GM12878 (cell line): Measurements from ENCODE around the gene ABTB1. TPM values are rescaled to one million over a fixed set of nuclear protein-coding genes. Genes with fewer than 3 reads are reported as not detected.

Experiments used
- ATAC-seq: fragments of 200-7000 bp; cut with Tn5 transposase; 3 replicates; pipeline ENCODE4 v1.9.1; 2020; ENCODE audit warnings: mild to moderate bottlenecking, moderate library complexity
- BruUV-seq: library from RNA; stranded (reverse); fragments of 400-500 nt; replicated peaks from 2 replicates; lab custom pipeline; 2021; lab: Mats Ljungman, UMichigan
- CTCF ChIA-PET: fragments of 300-600 bp; sonication (Branson Sonifier 250); formaldehyde crosslinking; extraction: SDS; loops from one replicate; lab custom pipeline; 2021; ENCODE audit warnings: inconsistent platforms; lab: Yijun Ruan, JAX
- POLR2A ChIA-PET: fragments of 350-600 bp; formaldehyde crosslinking; extraction: SDS; loops from one replicate; lab custom pipeline; 2021; ENCODE audit warnings: inconsistent platforms; lab: Charles Lee
- RAD21 ChIA-PET: fragments of 300-600 bp; sonication (Branson Sonifier 250); formaldehyde crosslinking; loops from one replicate; lab custom pipeline; 2023; ENCODE audit warnings: antibody characterized with exemption; ENCODE audit not compliant: unreplicated experiment; lab: Charles Lee
- SMC1A ChIA-PET: fragments of 300-600 bp; sonication (Branson Sonifier 250); formaldehyde crosslinking; loops from one replicate; lab custom pipeline; 2023; ENCODE audit not compliant: unreplicated experiment, uncharacterized antibody; lab: Charles Lee
- DNase-seq: peaks from one replicate; pipeline ENCODE4 v3.0.0-alpha.2; 2011; ENCODE audit warnings: low read depth, low spot score
- FAIRE-seq: peaks from 3 replicates; lab custom pipeline; 2011; peaks lifted over from hg19 to GRCh38; lab: Jason Lieb, UNC
- H2AFZ ChIP-seq: 2 replicates; pipeline ENCODE4 v1.6.0; 2011; ENCODE audit warnings: low read depth, low read length, control low read depth; ENCODE audit not compliant: control insufficient read depth
- H3K27ac ChIP-seq: 2 replicates; pipeline ENCODE4 v1.5.1; 2011; ENCODE audit warnings: control low read depth; ENCODE audit not compliant: control insufficient read depth, insufficient read depth
- H3K27me3 ChIP-seq, 2 experiments: replicated peaks in 1 of 2; 2 replicates each; pipeline versions ENCODE4 v1.6.0 to v1.6.1; 2011; ENCODE audit warnings: low read length in 1 of 2; ENCODE audit not compliant: control insufficient read depth in 2 of 2, insufficient read depth in 2 of 2
- H3K36me3 ChIP-seq, 2 experiments: 2 replicates each; pipeline ENCODE4 v1.5.1; 2011; ENCODE audit warnings: low read length in 1 of 2; ENCODE audit not compliant: control insufficient read depth in 2 of 2, insufficient read depth in 2 of 2
- H3K4me1 ChIP-seq: 2 replicates; pipeline ENCODE4 v1.6.1; 2011; ENCODE audit warnings: mild to moderate bottlenecking, low read length, moderate library complexity, mixed read lengths; ENCODE audit not compliant: control insufficient read depth, insufficient read depth
- H3K4me2 ChIP-seq: 2 replicates; pipeline ENCODE4 v1.6.0; 2011; ENCODE audit warnings: control low read depth; ENCODE audit not compliant: control insufficient read depth, insufficient read depth
- H3K4me3 ChIP-seq: fragments of 200-600 bp; sonication (generic); 2 replicates; pipeline ENCODE4 v1.5.1; 2016
- H3K79me2 ChIP-seq: 2 replicates; pipeline ENCODE4 v1.6.0; 2011; ENCODE audit warnings: low read length; ENCODE audit not compliant: control insufficient read depth, insufficient read depth
- H3K9ac ChIP-seq: 2 replicates; pipeline ENCODE4 v1.8.0; 2011; ENCODE audit warnings: low read length, control low read depth, mixed read lengths; ENCODE audit not compliant: control insufficient read depth, insufficient read depth
- H3K9me3 ChIP-seq: replicated peaks from 3 replicates; pipeline ENCODE4 v1.5.1; 2011; ENCODE audit warnings: mild to moderate bottlenecking, low read length; ENCODE audit not compliant: control insufficient read depth, insufficient read depth
- H4K20me1 ChIP-seq: 2 replicates; pipeline ENCODE4 v1.6.0; 2011; ENCODE audit not compliant: control insufficient read depth, insufficient read depth
- CEBPZ ChIP-seq: fragments of 150-350 bp; IDR thresholded peaks from 2 replicates; pipeline ENCODE4 v1.6.1; 2016; ENCODE audit warnings: low read depth, low read length
- CUX1 ChIP-seq: IDR thresholded peaks from 2 replicates; pipeline ENCODE4 v1.6.1; 2012; ENCODE audit warnings: improper control_type of control experiment, low read depth, low read length; ENCODE audit not compliant: insufficient replicate concordance
- HSF1 ChIP-seq: fragments of 150-350 bp; IDR thresholded peaks from 2 replicates; pipeline ENCODE4 v1.6.1; 2014; ENCODE audit warnings: mild to moderate bottlenecking, low read depth, low read length
- IKZF1 ChIP-seq: fragments of 450-650 bp; conservative IDR thresholded peaks from 2 replicates; pipeline ENCODE4 v1.6.1; 2017; ENCODE audit warnings: antibody characterized with exemption, mild to moderate bottlenecking
- JUND ChIP-seq: IDR thresholded peaks from 2 replicates; pipeline ENCODE4 v1.6.1; 2012; ENCODE audit warnings: low read depth, mild to moderate bottlenecking, low read length, improper control_type of control experiment, moderate library complexity
- KAT2A ChIP-seq: conservative IDR thresholded peaks from 2 replicates; pipeline ENCODE4 v1.6.1; 2011; ENCODE audit warnings: low read depth, low read length; ENCODE audit not compliant: control insufficient read depth
- MYB ChIP-seq: fragments of 150-350 bp; IDR thresholded peaks from 2 replicates; pipeline ENCODE4 v1.6.1; 2014; ENCODE audit warnings: mild to moderate bottlenecking, low read depth, low read length, borderline replicate concordance
- MYC ChIP-seq: IDR thresholded peaks from 2 replicates; pipeline ENCODE4 v1.6.1; 2011; ENCODE audit warnings: mild to moderate bottlenecking, low read length, moderate library complexity, inconsistent platforms; ENCODE audit not compliant: insufficient read depth, insufficient replicate concordance, insufficient read length, severe bottlenecking
- NFXL1 ChIP-seq: fragments of 450-650 bp; IDR thresholded peaks from 2 replicates; pipeline ENCODE4 v1.6.1; 2017; ENCODE audit warnings: antibody characterized with exemption, mild to moderate bottlenecking, borderline replicate concordance
- SMARCA5 ChIP-seq: fragments of 450-650 bp; IDR thresholded peaks from 2 replicates; pipeline ENCODE4 v1.6.1; 2017; ENCODE audit warnings: mild to moderate bottlenecking
- ZNF384 ChIP-seq: IDR thresholded peaks from 2 replicates; pipeline ENCODE4 v1.6.1; 2012; ENCODE audit warnings: low read depth, mild to moderate bottlenecking, low read length, improper control_type of control experiment, borderline replicate concordance
- WGBS: methylation state at CpG from one replicate; pipeline ENCODE4 v1.1.6; 2016; ENCODE audit warnings: low lambda C conversion rate; ENCODE audit not compliant: insufficient replicate concordance, insufficient coverage; ENCODE audit errors: missing lambda C conversion rate; 5-methylcytosine and 5-hydroxymethylcytosine counted together
- in situ Hi-C: fragments of 300-500 bp; cut with MboI; formaldehyde crosslinking; loops from 9 replicates; pipeline ENCODE4 v1.14.3; 2018; ENCODE audit warnings: mixed read lengths
- intact Hi-C: fragments of 100-400 bp; cut with micrococcal nuclease; formaldehyde crosslinking; loops from one replicate; pipeline ENCODE4 v1.14.2; 2022; ENCODE audit not compliant: unreplicated experiment
- polyA plus RNA-seq, 11 experiments: library from polyadenylated mRNA; depleted of rRNA in 4 of 11; unstranded in 6 of 11; stranded (reverse) in 5 of 11; fragments of >200 nt; fragmentation: Nextera tagmentation in 4 of 11; fragmentation: Illumina TruSeq in 1 of 11; extraction: Ambion mirVana in 4 of 11; extraction: Trizol in 1 of 11; gene quantifications; 1 replicate in 1 of 11; 2 replicates in 10 of 11; pipeline versions ENCODE4 v1.2.1 to v1.2.3, GENCODE V29; 2011 to 2016; ENCODE audit warnings: inconsistent platforms in 2 of 11, missing spikeins in 2 of 11, low read depth in 1 of 11
- total RNA-seq, 4 experiments: library from RNA; depleted of rRNA in 3 of 4; stranded (reverse); fragments of >200 nt in 3 of 4; fragmentation: Illumina TruSeq in 1 of 4; extraction: Trizol in 1 of 4; gene quantifications; 2 replicates each; pipeline versions ENCODE4 v1.2.1 to v1.2.3, GENCODE V29; 2013 to 2021

Gene ABTB1
- total and polyA plus RNA-seq, 10 of the 15 experiments (the other 5 are each of a cell fraction or from before 2014, with no cell fraction given) = 0.11 to 10.2 (median 7.1) TPM

- 87% methylated on average over 29 of the region's 29 CpGs for WGBS
- FAIRE-seq (no peak), ATAC-seq (no peak), DNase-seq (no peak)
- ChIA-PET SMC1A (no interaction called here), POLR2A (no interaction called here)
- no peak overlapping the region for H2AFZ ChIP-seq
- no peaks in the 10 kb centered on the region for H3K27me3 ChIP-seq
- no peaks in the 10 kb centered on the region for H3K36me3 ChIP-seq
- no peak overlapping the region for H3K4me2 ChIP-seq
- H3K4me1 ChIP-seq = peaks cover 19% of the 10 kb centered on the region
- BruUV-seq = no TSS peak
- H4K20me1 ChIP-seq = no peaks in the 10 kb centered on the region
- TF ChIP-seq CUX1 = no peak
- no peak for TF ChIP-seq KAT2A
- no peak for TF ChIP-seq JUND
- TF ChIP-seq HSF1 = no peak
- TF ChIP-seq SMARCA5 = no peak
- TF ChIP-seq MYC = no peak
- TF ChIP-seq CEBPZ = no peak
- no peak for TF ChIP-seq MYB
- TF ChIP-seq NFXL1 = no peak
- TF ChIP-seq IKZF1 = no peak
- TF ChIP-seq ZNF384 = no peak
- TF ChIP-seq, all 136 proteins: peak for 0
- RAD21 ChIA-PET = no interaction called here
- H3K9ac ChIP-seq = no peak overlapping the region
- CTCF ChIA-PET = no interaction called here
- peaks cover 7% of the 10 kb centered on the region for H3K79me2 ChIP-seq
- no peak overlapping the region for H3K4me3 ChIP-seq
- intact Hi-C loops (no loop called here), in situ Hi-C loops (no loop called here)
- H3K27ac ChIP-seq = no peak overlapping the region
- no peaks in the 10 kb centered on the region for H3K9me3 ChIP-seq
Observed at GRCh38 chr3:127675651-127676391, 3.1 kb downstream of the ABTB1 start.
